GM23338 (cell line): ENCODE data around the gene SLC25A44. TPM values are rescaled to one million over a fixed set of nuclear protein-coding genes. Genes with fewer than 3 reads are reported as not detected.
A peak's percentile ranks its signal among the peaks of the same experiment; 100 is the strongest.

ENCODE experiments used
- ATAC-seq: fragments of 200-7000 bp; cut with Tn5 transposase; 3 replicates; pipeline ENCODE4 v1.9.1; 2020
- DNase-seq: peaks from one replicate; pipeline ENCODE4 v3.0.0-alpha.2; 2015; ENCODE audit warnings: low spot score
- H2AFZ ChIP-seq: fragments of 200-600 bp; sonication (generic); 2 replicates; pipeline ENCODE4 v1.8.0; 2016; ENCODE audit warnings: antibody characterized with exemption, mild to moderate bottlenecking, moderate library complexity
- H3F3A ChIP-seq: fragments of 200-600 bp; sonication (generic); replicated peaks from 2 replicates; pipeline ENCODE4 v1.8.0; 2017; ENCODE audit warnings: antibody characterized with exemption, mixed run types, low read depth
- H3K27ac ChIP-seq: fragments of 200-600 bp; sonication (generic); 2 replicates; pipeline ENCODE4 v1.6.1; 2016; ENCODE audit warnings: low read depth
- H3K27me3 ChIP-seq: fragments of 200-600 bp; sonication (generic); 2 replicates; pipeline ENCODE4 v1.8.0; 2016; ENCODE audit warnings: mild to moderate bottlenecking, mixed run types, moderate library complexity; ENCODE audit not compliant: insufficient read depth
- H3K36me3 ChIP-seq: fragments of 200-600 bp; sonication (generic); 2 replicates; pipeline ENCODE4 v1.8.0; 2016; ENCODE audit warnings: mild to moderate bottlenecking; ENCODE audit not compliant: insufficient read depth
- H3K4me1 ChIP-seq: fragments of 200-600 bp; sonication (generic); 2 replicates; pipeline ENCODE4 v1.8.0; 2016; ENCODE audit warnings: mild to moderate bottlenecking, moderate library complexity; ENCODE audit not compliant: insufficient read depth
- H3K4me2 ChIP-seq: fragments of 200-600 bp; sonication (generic); 2 replicates; pipeline ENCODE4 v1.7.1; 2017; ENCODE audit warnings: mixed run types
- H3K4me3 ChIP-seq: fragments of 200-600 bp; sonication (generic); 2 replicates; pipeline ENCODE4 v1.6.1; 2016; ENCODE audit warnings: mixed run types
- H3K79me2 ChIP-seq: fragments of 200-600 bp; sonication (generic); replicated peaks from 2 replicates; pipeline ENCODE4 v1.8.0; 2017; ENCODE audit warnings: mild to moderate bottlenecking; ENCODE audit not compliant: insufficient read depth
- H3K9me2 ChIP-seq: fragments of 200-600 bp; sonication (generic); 2 replicates; pipeline ENCODE4 v1.8.0; 2017; ENCODE audit not compliant: insufficient read depth
- H4K20me1 ChIP-seq: fragments of 200-600 bp; sonication (generic); replicated peaks from 2 replicates; pipeline ENCODE4 v1.8.0; 2017; ENCODE audit warnings: mild to moderate bottlenecking; ENCODE audit not compliant: insufficient read depth
- H3K27ac Mint-ChIP-seq: 2 replicates; pipeline ENCODE4 v1.8.0; 2020; ENCODE audit warnings: inconsistent platforms, mild to moderate bottlenecking, moderate library complexity, mixed read lengths
- H3K27me3 Mint-ChIP-seq: 3 replicates; pipeline ENCODE4 v1.8.0; 2022; ENCODE audit warnings: low read depth, mild to moderate bottlenecking, moderate library complexity, mixed read lengths, inconsistent platforms; ENCODE audit not compliant: insufficient read depth, poor library complexity
- H3K36me3 Mint-ChIP-seq: 3 replicates; pipeline ENCODE4 v1.8.0; 2021; ENCODE audit warnings: low read depth, mild to moderate bottlenecking, inconsistent platforms, moderate library complexity, mixed read lengths
- H3K4me1 Mint-ChIP-seq: 3 replicates; pipeline ENCODE4 v1.8.0; 2020; ENCODE audit warnings: mild to moderate bottlenecking, inconsistent platforms, mixed read lengths
- H3K4me3 Mint-ChIP-seq: 3 replicates; pipeline ENCODE4 v1.8.0; 2021; ENCODE audit warnings: moderate library complexity, mild to moderate bottlenecking, inconsistent platforms, mixed read lengths
- H3K9me3 Mint-ChIP-seq: 3 replicates; pipeline ENCODE4 v1.8.0; 2020; ENCODE audit warnings: moderate library complexity, mild to moderate bottlenecking, inconsistent platforms, mixed read lengths
- CREB1 ChIP-seq: fragments of 250-450 bp; sonication (Bioruptor Pico); IDR thresholded peaks from 2 replicates; pipeline ENCODE4 v1.5.0; 2020; ENCODE audit warnings: low read depth, mild to moderate bottlenecking, moderate library complexity
- EZH2phosphoT487 ChIP-seq: fragments of 200-600 bp; sonication (generic); IDR thresholded peaks from one replicate; pipeline ENCODE4 v1.8.1; 2018; ENCODE audit warnings: antibody characterized with exemption; ENCODE audit not compliant: unreplicated experiment
- JUNB ChIP-seq: IDR thresholded peaks from one replicate; pipeline ENCODE4 v1.6.1; 2016; ENCODE audit warnings: antibody characterized with exemption; ENCODE audit not compliant: unreplicated experiment
- NANOG ChIP-seq: IDR thresholded peaks from 2 replicates; pipeline ENCODE4 v1.6.1; 2016; ENCODE audit warnings: antibody characterized with exemption, borderline replicate concordance
- POLR2AphosphoS5 ChIP-seq: IDR thresholded peaks from 2 replicates; pipeline ENCODE4 v1.6.1; 2016; ENCODE audit warnings: antibody characterized with exemption, low read depth
- STAT1 ChIP-seq: IDR thresholded peaks from one replicate; pipeline ENCODE4 v1.6.1; 2016; ENCODE audit warnings: antibody characterized with exemption; ENCODE audit not compliant: unreplicated experiment
- ZNF114 ChIP-seq: fragments of 250-450 bp; sonication (Bioruptor Pico); IDR thresholded peaks from 2 replicates; pipeline ENCODE4 v1.5.0; 2020; ENCODE audit warnings: mild to moderate bottlenecking, moderate library complexity
- polyA plus RNA-seq: library from polyadenylated mRNA; unstranded; fragments of >200 nt; fragmentation: Nextera tagmentation; extraction: Ambion mirVana; gene quantifications from 2 replicates; pipeline ENCODE4 v1.2.1, GENCODE V29; 2016
- total RNA-seq: library from RNA; depleted of rRNA; stranded (reverse); fragments of >200 nt; shearing (Covaris generic); gene quantifications from 2 replicates; pipeline ENCODE4 v1.2.3, GENCODE V29; 2014
- TF ChIP-seq, protein P1 (sequence below): IDR thresholded peaks from one replicate; pipeline ENCODE4 v1.6.1; 2018; ENCODE audit warnings: antibody characterized with exemption; ENCODE audit not compliant: unreplicated experiment
- TF ChIP-seq, protein P2 (sequence below): IDR thresholded peaks from 2 replicates; pipeline ENCODE4 v1.6.1; 2016; ENCODE audit warnings: antibody characterized with exemption
- TF ChIP-seq, protein P3 (sequence below), 2 experiments: fragments of 200-600 bp in 1 of 2; sonication (generic) in 1 of 2; conservative IDR thresholded peaks; 2 replicates each; pipeline versions ENCODE4 v1.5.1 to v1.6.1; 2016 to 2017; ENCODE audit warnings: antibody characterized with exemption in 2 of 2, low read depth in 2 of 2, mild to moderate bottlenecking in 2 of 2, moderate library complexity in 1 of 2

SLC25A44 gene
- total and polyA plus RNA-seq, 2 experiments from 2014 or later, result 7.0 to 25.1 TPM

DNA sequence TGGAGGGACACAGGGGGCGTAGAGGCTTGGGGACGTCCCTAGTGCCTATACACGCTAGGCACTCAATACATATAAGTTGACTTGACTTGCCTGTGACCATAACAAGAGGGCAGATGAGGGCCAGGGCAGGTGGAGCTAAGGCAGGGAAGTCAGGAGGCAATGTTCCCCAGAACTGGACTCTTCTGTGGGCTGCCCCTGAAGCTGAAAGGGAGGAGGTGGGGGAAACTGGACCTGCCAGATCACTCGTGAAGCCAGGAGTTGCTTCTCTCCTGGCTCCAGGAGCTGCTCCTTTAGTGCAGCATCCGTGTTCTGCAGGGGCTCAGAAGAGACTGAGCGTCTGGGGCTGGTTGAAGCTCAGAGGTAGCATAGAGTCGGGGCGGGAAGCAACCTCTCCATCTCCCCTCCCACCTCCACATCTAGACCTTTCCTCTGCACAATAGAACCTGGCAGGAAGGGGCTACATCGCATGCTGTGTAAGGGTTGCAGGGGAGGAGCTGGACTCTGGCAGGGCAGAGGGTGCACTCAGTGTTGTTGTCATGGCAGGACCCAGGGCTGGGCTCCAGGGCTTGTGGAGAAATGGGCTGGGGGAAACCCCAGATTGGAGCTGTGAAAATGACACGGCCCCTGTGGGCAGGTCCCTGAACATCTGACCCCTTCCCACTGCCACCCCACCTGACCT, 43.4 kb upstream of the SLC25A44 start (continued):
- TF ChIP-seq, protein P1, sequence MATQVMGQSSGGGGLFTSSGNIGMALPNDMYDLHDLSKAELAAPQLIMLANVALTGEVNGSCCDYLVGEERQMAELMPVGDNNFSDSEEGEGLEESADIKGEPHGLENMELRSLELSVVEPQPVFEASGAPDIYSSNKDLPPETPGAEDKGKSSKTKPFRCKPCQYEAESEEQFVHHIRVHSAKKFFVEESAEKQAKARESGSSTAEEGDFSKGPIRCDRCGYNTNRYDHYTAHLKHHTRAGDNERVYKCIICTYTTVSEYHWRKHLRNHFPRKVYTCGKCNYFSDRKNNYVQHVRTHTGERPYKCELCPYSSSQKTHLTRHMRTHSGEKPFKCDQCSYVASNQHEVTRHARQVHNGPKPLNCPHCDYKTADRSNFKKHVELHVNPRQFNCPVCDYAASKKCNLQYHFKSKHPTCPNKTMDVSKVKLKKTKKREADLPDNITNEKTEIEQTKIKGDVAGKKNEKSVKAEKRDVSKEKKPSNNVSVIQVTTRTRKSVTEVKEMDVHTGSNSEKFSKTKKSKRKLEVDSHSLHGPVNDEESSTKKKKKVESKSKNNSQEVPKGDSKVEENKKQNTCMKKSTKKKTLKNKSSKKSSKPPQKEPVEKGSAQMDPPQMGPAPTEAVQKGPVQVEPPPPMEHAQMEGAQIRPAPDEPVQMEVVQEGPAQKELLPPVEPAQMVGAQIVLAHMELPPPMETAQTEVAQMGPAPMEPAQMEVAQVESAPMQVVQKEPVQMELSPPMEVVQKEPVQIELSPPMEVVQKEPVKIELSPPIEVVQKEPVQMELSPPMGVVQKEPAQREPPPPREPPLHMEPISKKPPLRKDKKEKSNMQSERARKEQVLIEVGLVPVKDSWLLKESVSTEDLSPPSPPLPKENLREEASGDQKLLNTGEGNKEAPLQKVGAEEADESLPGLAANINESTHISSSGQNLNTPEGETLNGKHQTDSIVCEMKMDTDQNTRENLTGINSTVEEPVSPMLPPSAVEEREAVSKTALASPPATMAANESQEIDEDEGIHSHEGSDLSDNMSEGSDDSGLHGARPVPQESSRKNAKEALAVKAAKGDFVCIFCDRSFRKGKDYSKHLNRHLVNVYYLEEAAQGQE, result no peak
- TF ChIP-seq NANOG (no peak), JUNB (no peak), EZH2phosphoT487 (no peak), ZNF114 (CRISPR knock-in tag) (no peak)
- TF ChIP-seq, protein P2, sequence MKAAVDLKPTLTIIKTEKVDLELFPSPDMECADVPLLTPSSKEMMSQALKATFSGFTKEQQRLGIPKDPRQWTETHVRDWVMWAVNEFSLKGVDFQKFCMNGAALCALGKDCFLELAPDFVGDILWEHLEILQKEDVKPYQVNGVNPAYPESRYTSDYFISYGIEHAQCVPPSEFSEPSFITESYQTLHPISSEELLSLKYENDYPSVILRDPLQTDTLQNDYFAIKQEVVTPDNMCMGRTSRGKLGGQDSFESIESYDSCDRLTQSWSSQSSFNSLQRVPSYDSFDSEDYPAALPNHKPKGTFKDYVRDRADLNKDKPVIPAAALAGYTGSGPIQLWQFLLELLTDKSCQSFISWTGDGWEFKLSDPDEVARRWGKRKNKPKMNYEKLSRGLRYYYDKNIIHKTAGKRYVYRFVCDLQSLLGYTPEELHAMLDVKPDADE, result no peak
- TF ChIP-seq, protein P3, sequence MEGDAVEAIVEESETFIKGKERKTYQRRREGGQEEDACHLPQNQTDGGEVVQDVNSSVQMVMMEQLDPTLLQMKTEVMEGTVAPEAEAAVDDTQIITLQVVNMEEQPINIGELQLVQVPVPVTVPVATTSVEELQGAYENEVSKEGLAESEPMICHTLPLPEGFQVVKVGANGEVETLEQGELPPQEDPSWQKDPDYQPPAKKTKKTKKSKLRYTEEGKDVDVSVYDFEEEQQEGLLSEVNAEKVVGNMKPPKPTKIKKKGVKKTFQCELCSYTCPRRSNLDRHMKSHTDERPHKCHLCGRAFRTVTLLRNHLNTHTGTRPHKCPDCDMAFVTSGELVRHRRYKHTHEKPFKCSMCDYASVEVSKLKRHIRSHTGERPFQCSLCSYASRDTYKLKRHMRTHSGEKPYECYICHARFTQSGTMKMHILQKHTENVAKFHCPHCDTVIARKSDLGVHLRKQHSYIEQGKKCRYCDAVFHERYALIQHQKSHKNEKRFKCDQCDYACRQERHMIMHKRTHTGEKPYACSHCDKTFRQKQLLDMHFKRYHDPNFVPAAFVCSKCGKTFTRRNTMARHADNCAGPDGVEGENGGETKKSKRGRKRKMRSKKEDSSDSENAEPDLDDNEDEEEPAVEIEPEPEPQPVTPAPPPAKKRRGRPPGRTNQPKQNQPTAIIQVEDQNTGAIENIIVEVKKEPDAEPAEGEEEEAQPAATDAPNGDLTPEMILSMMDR (conservative IDR thresholded peaks at IDR 0.05; ENCODE audit: low read depth in 2 of 2), result no peak

DNA sequence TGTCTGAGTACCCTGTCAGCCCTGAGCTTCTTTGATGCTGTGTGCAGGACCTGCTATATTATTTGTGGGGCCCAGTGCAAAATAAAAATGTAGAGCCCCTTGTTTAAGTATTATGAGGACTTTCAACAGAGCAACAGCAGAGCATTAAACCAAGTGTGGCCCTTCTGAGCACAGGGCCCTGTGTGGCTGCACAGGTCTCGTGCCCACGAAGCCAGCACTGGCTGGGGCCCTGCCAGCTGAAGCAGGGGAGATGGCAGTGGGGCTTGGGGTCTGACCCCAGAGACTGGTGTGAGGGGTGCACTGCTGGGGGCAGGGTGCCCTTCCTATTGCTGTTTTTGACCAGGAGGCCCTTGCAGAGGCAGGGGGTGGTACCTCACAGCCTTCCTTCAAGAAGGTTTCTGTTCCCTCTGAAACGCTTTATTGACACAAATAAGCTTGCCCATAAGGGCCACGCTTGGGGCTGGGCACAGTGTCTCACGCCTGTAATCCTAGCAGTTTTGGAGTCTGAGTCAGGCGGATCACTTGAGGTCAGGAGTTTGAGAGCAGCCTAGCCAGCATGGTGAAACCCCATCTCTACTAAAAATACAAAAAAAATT, 42.7 kb upstream of the SLC25A44 start:
- no peaks in the 10 kb centered on the region for H3K36me3 Mint-ChIP-seq
- H4K20me1 ChIP-seq, result no peaks in the 10 kb centered on the region
- peak overlapping the region; percentile 82 for H3K4me2 ChIP-seq
- H3K4me3 Mint-ChIP-seq, result no peak overlapping the region
- H3K4me1 Mint-ChIP-seq, result peaks cover 78% of the 10 kb centered on the region
- H3F3A ChIP-seq, result peaks cover 4% of the 10 kb centered on the region
- H3K27ac Mint-ChIP-seq, result no peak overlapping the region
- H3K4me1 ChIP-seq, result peaks cover 73% of the 10 kb centered on the region
- ATAC-seq, result no peak
- no peaks in the 10 kb centered on the region for H3K36me3 ChIP-seq
- H3K27me3 ChIP-seq, result no peaks in the 10 kb centered on the region
- peak overlapping the region; percentile 50; the same call in 1 of the 2 replicates for H3K4me3 ChIP-seq
- H3K79me2 ChIP-seq, result no peaks in the 10 kb centered on the region
- H2AFZ ChIP-seq, result no peak overlapping the region
- no peak for DNase-seq
- H3K27me3 Mint-ChIP-seq, result peaks cover 19% of the 10 kb centered on the region
- H3K9me2 ChIP-seq, result no peaks in the 10 kb centered on the region
- H3K27ac ChIP-seq, result no peak overlapping the region
- H3K9me3 Mint-ChIP-seq, result no peaks in the 10 kb centered on the region
- TF ChIP-seq CREB1, result no peak
- TF ChIP-seq EZH2phosphoT487, result no peak
- TF ChIP-seq, protein P3 (conservative IDR thresholded peaks at IDR 0.05; ENCODE audit: low read depth in 2 of 2), result no peak
- no peak for TF ChIP-seq STAT1
- TF ChIP-seq, protein P1, result no peak
- TF ChIP-seq, protein P2, result no peak
- TF ChIP-seq POLR2AphosphoS5, result no peak
